ENCODE results near the gene ACADVL. TPM values are rescaled to one million over a fixed set of nuclear protein-coding genes. Genes with fewer than 3 reads are reported as not detected.
"Not testable (repeated sequence)": the region's sequence is repeated elsewhere in the genome, so short reads cannot be mapped to it uniquely, and the experiment has no call there.

Gene ACADVL
- polyA plus RNA-seq, 3 donors: 152 to 1,231 (median 154) TPM

GRCh38 chr17:7179317-7180254 lies 40.2 kb upstream of the ACADVL start, which contains the start of gene ASGR1:
Gene ASGR1 (minus strand): TSS chr17:7179370. CDS start chr17:7178563, 807 bp downstream.
- Histone ChIP-seq H2AFZ (ENCODE audit: insufficient read depth, low read depth, low read length, poor library complexity, severe bottlenecking) (peak within 1 kb of the TSS; percentile 61), H3K27me3 (ENCODE audit: control insufficient read depth in 2 of 2, insufficient read depth in 2 of 2, low read length in 2 of 2) (peaks cover 5 to 11% of the 10 kb centered on the region in 2 donors), H3K4me2 (replicated peaks; ENCODE audit: extremely low read depth, low read length, poor library complexity, severe bottlenecking) (peak within 1 kb of the TSS; percentile 83), H3K36me3 (replicated peaks in 1 of 2; ENCODE audit: control insufficient read depth in 1 of 2, insufficient read depth in 2 of 2, low read length in 2 of 2) (no peaks in the 10 kb centered on the region), H3K4me3 (replicated peaks in 1 of 3; ENCODE audit: low read depth in 2 of 3, low read length in 3 of 3) (no peak within 1 kb of the TSS), H3K9ac (ENCODE audit: insufficient read depth, low read length, poor library complexity, severe bottlenecking) (no peak within 1 kb of the TSS), H3K9me3 (replicated peaks in 1 of 2; ENCODE audit: control insufficient read depth in 1 of 2, insufficient read depth in 1 of 2, low read length in 2 of 2) (no peaks in the 10 kb centered on the region), H3K27ac (ENCODE audit: low read depth in 1 of 2, low read length in 2 of 2) (no peak within 1 kb of the TSS), H3K4me1 (ENCODE audit: control insufficient read depth in 1 of 2, insufficient read depth in 2 of 2, low read length in 2 of 2) (peaks cover 25 to 28% of the 10 kb centered on the region in 2 donors), H3K79me2 (ENCODE audit: insufficient read depth, low read length) (peaks cover 8% of the 10 kb centered on the region), H4K20me1 (ENCODE audit: insufficient read depth, low read length) (no peaks in the 10 kb centered on the region)
- Mint-ChIP-seq H3K27me3 (ENCODE audit: low read depth in 3 of 3) (peaks cover 16 to 21% (median 19%) of the 10 kb centered on the region in 3 donors), H3K27ac (peak within 1 kb of the TSS in 2 of 7 donors; percentile 8 to 68), H3K4me1 (peaks cover 14% of the 10 kb centered on the region), H3K9me3 (peaks cover 0 to 3% (median 0%) of the 10 kb centered on the region in 7 donors), H3K4me3 (peak within 1 kb of the TSS in 1 of 2 donors; percentile 86), H3K36me3 (no peaks in the 10 kb centered on the region)
- no peak for DNase-seq
- no peak for TF ChIP-seq CTCF (IDR thresholded peaks at IDR 0.05)
- intact Hi-C loops (cut with micrococcal nuclease): loop anchor here (10.0 kb wide), 1 partner anchor 265 kb away; no protein-coding TSS in a partner anchor
- 76% methylated on average over 13 of the region's 20 CpGs for WGBS (ENCODE audit: insufficient coverage)

- H3K4me2 ChIP-seq (replicated peaks; ENCODE audit: extremely low read depth, low read length, poor library complexity, severe bottlenecking); intact Hi-C loops (cut with micrococcal nuclease); H3K9me3 Mint-ChIP-seq; H3K9ac ChIP-seq (ENCODE audit: insufficient read depth, low read length, poor library complexity, severe bottlenecking); H3K79me2 ChIP-seq (ENCODE audit: insufficient read depth, low read length); H3K27ac ChIP-seq (ENCODE audit: low read depth in 1 of 2, low read length in 2 of 2); H3K9me3 ChIP-seq (replicated peaks in 1 of 2; ENCODE audit: control insufficient read depth in 1 of 2, insufficient read depth in 1 of 2, low read length in 2 of 2); H3K27ac Mint-ChIP-seq; H3K36me3 Mint-ChIP-seq; H4K20me1 ChIP-seq (ENCODE audit: insufficient read depth, low read length); DNase-seq; H3K36me3 ChIP-seq (replicated peaks in 1 of 2; ENCODE audit: control insufficient read depth in 1 of 2, insufficient read depth in 2 of 2, low read length in 2 of 2); H3K4me3 Mint-ChIP-seq; H3K4me3 ChIP-seq (replicated peaks in 1 of 3; ENCODE audit: low read depth in 2 of 3, low read length in 3 of 3); H2AFZ ChIP-seq (ENCODE audit: insufficient read depth, low read depth, low read length, poor library complexity, severe bottlenecking): not testable (repeated sequence)
- Mint-ChIP-seq H3K4me1 (peaks cover 22% of the 10 kb centered on the region), H3K27me3 (ENCODE audit: low read depth in 3 of 3) (peaks cover 16 to 22% (median 19%) of the 10 kb centered on the region in 3 donors)
- H3K4me1 ChIP-seq (ENCODE audit: control insufficient read depth in 1 of 2, insufficient read depth in 2 of 2, low read length in 2 of 2): peaks cover 24% of the 10 kb centered on the region in 2 donors
- peaks cover 5 to 11% of the 10 kb centered on the region in 2 donors for H3K27me3 ChIP-seq (ENCODE audit: control insufficient read depth in 2 of 2, insufficient read depth in 2 of 2, low read length in 2 of 2)
- WGBS (ENCODE audit: insufficient coverage): no CpG with 5 or more reads among the region's 2 CpGs
These were observed 37.6 kb upstream of the ACADVL start for GRCh38 chr17:7182101-7182500.

All from CD14-positive monocyte (primary cell).